Measurements from ENCODE around the gene CCDC107. TPM values are rescaled to one million over a fixed set of nuclear protein-coding genes. Genes with fewer than 3 reads are reported as not detected.

Gene CCDC107
- total and polyA plus RNA-seq, 2 of the 13 experiments (the other 11 are each of a cell fraction or from before 2014, with no cell fraction given), result 7.1 to 15.2 TPM

- peak; percentile 71; the same call in 1 of the 2 replicates for TF ChIP-seq ADNP (CRISPR knock-in tag; IDR thresholded peaks at IDR 0.05)
- no peak for TF ChIP-seq SRSF1 (optimal IDR thresholded peaks at IDR 0.05; ENCODE audit: low read depth, low read length)
- TF ChIP-seq NFAT5 (CRISPR knock-in tag; IDR thresholded peaks at IDR 0.05), result peak; percentile 96
- TF ChIP-seq THAP7 (CRISPR knock-in tag; IDR thresholded peaks at IDR 0.05), result peak; percentile 87; the same call in 1 of the 2 replicates
- TF ChIP-seq ZNF496 (CRISPR knock-in tag; IDR thresholded peaks at IDR 0.05; ENCODE audit: insufficient replicate concordance), result no peak
- peak; percentile 27; the same call in 1 of the 2 replicates for TF ChIP-seq TCF7 (IDR thresholded peaks at IDR 0.05; ENCODE audit: low read depth)
- TF ChIP-seq POLR2G (IDR thresholded peaks at IDR 0.05; ENCODE audit: low read depth, low read length), result no peak
- TF ChIP-seq PAX8 (CRISPR knock-in tag; IDR thresholded peaks at IDR 0.05; ENCODE audit: borderline replicate concordance), result no peak
- TF ChIP-seq, protein P1, sequence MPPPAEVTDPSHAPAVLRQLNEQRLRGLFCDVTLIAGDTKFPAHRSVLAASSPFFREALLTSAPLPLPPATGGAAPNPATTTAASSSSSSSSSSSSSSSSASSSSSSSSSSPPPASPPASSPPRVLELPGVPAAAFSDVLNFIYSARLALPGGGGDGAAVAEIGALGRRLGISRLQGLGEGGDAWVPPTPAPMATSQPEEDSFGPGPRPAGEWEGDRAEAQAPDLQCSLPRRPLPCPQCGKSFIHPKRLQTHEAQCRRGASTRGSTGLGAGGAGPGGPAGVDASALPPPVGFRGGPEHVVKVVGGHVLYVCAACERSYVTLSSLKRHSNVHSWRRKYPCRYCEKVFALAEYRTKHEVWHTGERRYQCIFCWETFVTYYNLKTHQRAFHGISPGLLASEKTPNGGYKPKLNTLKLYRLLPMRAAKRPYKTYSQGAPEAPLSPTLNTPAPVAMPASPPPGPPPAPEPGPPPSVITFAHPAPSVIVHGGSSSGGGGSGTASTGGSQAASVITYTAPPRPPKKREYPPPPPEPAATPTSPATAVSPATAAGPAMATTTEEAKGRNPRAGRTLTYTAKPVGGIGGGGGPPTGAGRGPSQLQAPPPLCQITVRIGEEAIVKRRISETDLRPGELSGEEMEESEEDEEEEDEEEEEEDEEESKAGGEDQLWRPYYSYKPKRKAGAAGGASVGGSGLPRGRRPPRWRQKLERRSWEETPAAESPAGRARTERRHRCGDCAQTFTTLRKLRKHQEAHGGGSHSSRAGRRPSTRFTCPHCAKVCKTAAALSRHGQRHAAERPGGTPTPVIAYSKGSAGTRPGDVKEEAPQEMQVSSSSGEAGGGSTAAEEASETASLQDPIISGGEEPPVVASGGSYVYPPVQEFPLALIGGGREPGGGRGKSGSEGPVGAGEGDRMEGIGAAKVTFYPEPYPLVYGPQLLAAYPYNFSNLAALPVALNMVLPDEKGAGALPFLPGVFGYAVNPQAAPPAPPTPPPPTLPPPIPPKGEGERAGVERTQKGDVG (CRISPR knock-in tag; IDR thresholded peaks at IDR 0.05; ENCODE audit: borderline replicate concordance), result peak; percentile 90; the same call in 1 of the 2 replicates
- peak; percentile 89 for TF ChIP-seq ZNF563 (CRISPR knock-in tag; IDR thresholded peaks at IDR 0.05)
- no peak for TF ChIP-seq ZNF34 (CRISPR knock-in tag; IDR thresholded peaks at IDR 0.05; ENCODE audit: borderline replicate concordance)
- TF ChIP-seq DPF2 (CRISPR knock-in tag; IDR thresholded peaks at IDR 0.05; ENCODE audit: borderline replicate concordance, low read depth), result peak; percentile 64; the same call in 1 of the 2 replicates
- peak; percentile 67; the same call in 1 of the 2 replicates for TF ChIP-seq ZBTB14 (CRISPR knock-in tag; IDR thresholded peaks at IDR 0.05)
- 0 out of 2 replicates have a peak, but pooled peaks have one; percentile 32 for TF ChIP-seq SMAD1 (CRISPR knock-in tag; IDR thresholded peaks at IDR 0.05; ENCODE audit: borderline replicate concordance, low read depth)
- peak; percentile 80; the same call in 1 of the 2 replicates for TF ChIP-seq SIX4 (CRISPR knock-in tag; IDR thresholded peaks at IDR 0.05)
- TF ChIP-seq ZNF567 (CRISPR knock-in tag; IDR thresholded peaks at IDR 0.05; ENCODE audit: borderline replicate concordance), result peak; percentile 69; the same call in 1 of the 2 replicates
- TF ChIP-seq, protein P2, sequence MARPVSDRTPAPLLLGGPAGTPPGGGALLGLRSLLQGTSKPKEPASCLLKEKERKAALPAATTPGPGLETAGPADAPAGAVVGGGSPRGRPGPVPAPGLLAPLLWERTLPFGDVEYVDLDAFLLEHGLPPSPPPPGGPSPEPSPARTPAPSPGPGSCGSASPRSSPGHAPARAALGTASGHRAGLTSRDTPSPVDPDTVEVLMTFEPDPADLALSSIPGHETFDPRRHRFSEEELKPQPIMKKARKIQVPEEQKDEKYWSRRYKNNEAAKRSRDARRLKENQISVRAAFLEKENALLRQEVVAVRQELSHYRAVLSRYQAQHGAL (CRISPR knock-in tag; IDR thresholded peaks at IDR 0.05; ENCODE audit: not compliant biosample characterization), result peak; percentile 96
These were observed 451 bp upstream of the CCDC107 start, which contains the start of gene RMRP (continued) for GRCh38 chr9:35657546-35658136.
